Cortex of kidney (tissue), 1 donor: ENCODE results near the gene GPC3.
"Not testable (repeated sequence)": the region's sequence is repeated elsewhere in the genome, so short reads cannot be mapped to it uniquely, and the experiment has no call there.

ENCODE experiments used
- DNase-seq: peaks from one replicate; lab custom pipeline; 2025; lab: John Stamatoyannopoulos, UW

Gene GPC3

GRCh38 chrX:133646719-133647116 is 338.7 kb downstream of the GPC3 start:
- no peak for DNase-seq

- no peak for DNase-seq
These were observed 339.2 kb downstream of the GPC3 start for GRCh38 chrX:133645977-133646718.

GRCh38 chrX:133645256-133645655 is 340.1 kb downstream of the GPC3 start:
- DNase-seq: no peak

- DNase-seq: no peak
These were observed 345.0 kb downstream of the GPC3 start for GRCh38 chrX:133640161-133641015.

- no peak for DNase-seq
These were observed 345.7 kb downstream of the GPC3 start for GRCh38 chrX:133639726-133640125.

- no peak for DNase-seq
These were observed 347.1 kb downstream of the GPC3 start for GRCh38 chrX:133638285-133638684.

- no peak for DNase-seq
These were observed 347.6 kb downstream of the GPC3 start for GRCh38 chrX:133637765-133638164.

GRCh38 chrX:133636009-133636408 is 349.4 kb downstream of the GPC3 start:
- no peak for DNase-seq

GRCh38 chrX:133634416-133634815 is 351.0 kb downstream of the GPC3 start:
- no peak for DNase-seq

GRCh38 chrX:133633950-133634349 is 351.4 kb downstream of the GPC3 start:
- DNase-seq: no peak

GRCh38 chrX:133633162-133633561 is 352.2 kb downstream of the GPC3 start:
- DNase-seq: no peak

GRCh38 chrX:133630362-133630761 is 355.0 kb downstream of the GPC3 start:
- no peak for DNase-seq

GRCh38 chrX:133627673-133628072 is 357.7 kb downstream of the GPC3 start:
- DNase-seq: no peak

- DNase-seq: not testable (repeated sequence)
These were observed 364.0 kb downstream of the GPC3 start for GRCh38 chrX:133621384-133621783.

- no peak for DNase-seq
These were observed 373.7 kb downstream of the GPC3 start for GRCh38 chrX:133611676-133612075.

GRCh38 chrX:133610056-133610455 is 375.3 kb downstream of the GPC3 start:
- no peak for DNase-seq

GRCh38 chrX:133609166-133609565 is 376.2 kb downstream of the GPC3 start:
- no peak for DNase-seq

- no peak for DNase-seq
These were observed 377.0 kb downstream of the GPC3 start for GRCh38 chrX:133608406-133608805.

GRCh38 chrX:133607419-133608348 is 377.7 kb downstream of the GPC3 start:
- DNase-seq: no peak

GRCh38 chrX:133606990-133607389 is 378.4 kb downstream of the GPC3 start:
- no peak for DNase-seq

- DNase-seq: no peak
These were observed 380.6 kb downstream of the GPC3 start for GRCh38 chrX:133604801-133605200.

- DNase-seq: no peak
These were observed 382.5 kb downstream of the GPC3 start for GRCh38 chrX:133602881-133603280.
